NCI-H82 treated with DMSO at 0.1 percent for 48 hours (cell line): Measurements from ENCODE around the gene PFDN1.

ENCODE experiments used
- DNase-seq: peaks from one replicate; lab custom pipeline; 2025; ENCODE audit not compliant: unreplicated experiment; lab: John Stamatoyannopoulos, UW

The PFDN1 gene

DNA sequence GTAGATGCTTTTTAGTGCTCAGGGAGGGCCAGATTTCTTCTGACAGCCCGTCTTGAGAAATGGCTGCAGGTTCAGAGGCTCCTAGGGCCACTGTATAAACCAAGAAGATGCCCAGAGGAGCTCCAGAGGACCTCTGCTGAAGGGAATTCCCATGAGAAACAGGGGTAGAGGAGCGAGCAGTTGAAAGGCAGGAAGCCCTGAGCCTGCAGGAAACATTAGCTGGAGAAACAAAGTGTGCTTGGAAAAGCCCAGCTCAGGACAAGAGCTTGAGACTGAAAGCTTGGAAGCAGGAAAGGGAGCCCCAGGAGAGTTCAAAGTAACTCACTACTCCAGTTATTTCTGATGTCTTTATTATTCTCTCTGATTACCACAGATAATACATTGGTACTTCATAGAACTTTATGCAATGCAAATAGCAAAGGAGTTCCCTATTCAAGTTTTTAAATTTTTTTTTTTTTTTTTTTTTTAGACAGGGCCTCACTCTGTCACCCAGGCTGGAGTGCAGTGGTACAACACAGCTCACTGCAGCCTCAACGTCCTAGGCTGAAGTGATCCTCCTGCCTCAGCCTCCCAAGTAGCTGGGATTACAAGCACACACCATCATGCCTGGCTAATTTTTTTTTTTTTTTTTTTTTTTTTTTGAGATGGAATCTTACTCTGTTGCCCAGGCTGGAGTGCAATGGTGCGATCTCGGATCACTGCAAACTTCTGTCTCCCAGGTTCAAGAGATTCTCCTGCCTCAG is 27.0 kb upstream of the PFDN1 start:
- no peak for DNase-seq

DNA sequence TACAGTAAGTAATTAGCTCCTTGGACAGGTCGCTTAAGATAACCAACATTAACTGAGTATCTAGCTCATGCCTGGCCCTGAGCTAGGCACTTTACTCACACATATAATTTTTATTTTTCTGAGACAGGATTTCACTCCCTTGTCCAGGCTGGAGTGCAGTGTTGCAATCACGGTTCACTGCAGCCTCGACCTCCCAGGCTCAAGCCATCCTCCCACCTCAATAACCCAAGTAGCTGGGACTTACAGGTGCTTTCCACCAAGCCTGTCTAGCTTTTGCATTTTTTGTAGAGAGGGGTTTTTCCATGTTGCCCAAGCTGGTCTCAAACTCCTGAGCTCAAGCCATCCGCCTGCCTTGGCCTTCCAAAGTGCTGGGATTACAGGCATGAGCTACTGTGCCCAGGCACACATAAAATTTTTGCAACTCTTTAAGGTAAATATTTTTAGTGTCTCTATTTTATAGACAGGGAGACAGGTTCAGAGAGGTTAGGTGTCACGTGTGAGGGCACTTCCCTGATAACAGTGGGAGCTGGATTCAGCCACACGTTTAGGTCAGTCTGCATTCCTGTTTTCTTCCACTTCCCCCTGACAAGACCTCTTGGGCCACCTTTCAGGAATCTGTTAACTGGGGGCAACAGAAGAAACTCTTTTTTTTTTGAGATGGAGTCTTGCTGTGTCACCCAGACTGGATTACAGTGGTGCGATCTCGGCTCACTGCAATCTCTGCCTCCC is 25.3 kb upstream of the PFDN1 start:
- DNase-seq: no peak

DNA sequence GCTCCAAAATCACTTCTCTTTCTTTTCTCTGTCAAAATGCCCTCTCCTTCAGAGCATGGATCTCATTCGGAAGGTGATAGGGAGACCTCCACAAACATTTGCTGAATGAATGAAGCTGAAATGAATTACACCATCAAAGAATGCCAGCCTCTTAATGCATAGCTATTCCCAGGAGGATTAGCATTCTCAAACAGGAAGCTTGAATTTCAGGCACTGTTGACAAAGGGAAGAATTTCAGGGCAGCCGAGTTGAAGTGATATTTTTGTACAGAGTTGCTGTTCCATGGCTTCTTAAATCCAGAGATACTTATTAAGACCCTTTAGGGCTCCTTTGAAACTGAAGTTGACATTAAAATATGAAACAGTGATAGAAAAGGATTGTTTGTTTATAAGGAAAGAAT is 24.7 kb upstream of the PFDN1 start:
- no peak for DNase-seq

DNA sequence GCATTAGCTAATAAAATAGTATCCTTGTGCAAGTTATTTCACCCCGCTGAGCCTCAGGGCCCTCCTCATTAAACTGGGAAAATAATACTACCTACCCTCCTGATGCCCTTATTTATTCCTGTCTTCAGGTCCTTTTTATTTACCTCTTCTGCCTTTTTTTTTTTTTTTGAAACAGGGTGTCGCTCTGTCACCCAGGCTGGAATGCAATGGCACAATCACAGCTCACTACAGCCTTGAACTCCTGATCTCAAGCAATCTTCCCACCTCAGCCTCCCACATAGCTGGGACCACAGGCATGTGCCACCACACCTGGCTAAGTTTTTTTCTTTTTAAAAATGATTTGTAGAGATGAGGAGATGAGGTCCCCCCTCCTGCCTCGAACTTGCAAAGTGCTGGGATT is 22.6 kb upstream of the PFDN1 start:
- no peak for DNase-seq

DNA sequence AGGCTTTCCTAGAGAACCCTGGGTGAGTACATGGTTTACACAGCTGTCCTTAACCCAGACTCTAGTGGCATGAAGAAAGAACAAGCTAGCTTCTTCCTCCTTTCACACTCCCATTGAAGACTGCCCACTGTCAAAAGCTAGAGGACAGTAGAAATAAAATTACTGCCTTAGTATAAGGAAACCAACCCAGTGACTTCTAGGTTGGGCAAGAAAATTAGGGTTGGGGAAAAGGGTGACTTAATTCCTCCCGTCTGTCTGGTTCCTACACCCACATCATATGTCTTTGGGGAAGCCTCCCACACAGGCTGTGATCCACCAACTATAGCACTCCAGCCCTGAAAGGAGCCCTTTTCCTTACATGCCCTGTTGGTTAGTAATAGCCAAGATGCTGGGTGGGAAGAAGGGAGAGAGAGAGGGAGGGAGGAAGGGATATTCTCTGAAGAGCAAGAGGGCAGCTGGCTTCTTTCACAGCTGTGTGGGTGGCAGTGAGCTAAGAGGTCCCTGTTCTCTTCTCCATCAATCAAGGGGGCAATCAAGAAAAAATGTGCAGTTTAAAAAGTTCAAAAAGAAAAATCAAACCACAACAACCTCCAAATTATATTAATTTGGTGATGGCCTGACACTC is 21.8 kb upstream of the PFDN1 start:
- no peak for DNase-seq

DNA sequence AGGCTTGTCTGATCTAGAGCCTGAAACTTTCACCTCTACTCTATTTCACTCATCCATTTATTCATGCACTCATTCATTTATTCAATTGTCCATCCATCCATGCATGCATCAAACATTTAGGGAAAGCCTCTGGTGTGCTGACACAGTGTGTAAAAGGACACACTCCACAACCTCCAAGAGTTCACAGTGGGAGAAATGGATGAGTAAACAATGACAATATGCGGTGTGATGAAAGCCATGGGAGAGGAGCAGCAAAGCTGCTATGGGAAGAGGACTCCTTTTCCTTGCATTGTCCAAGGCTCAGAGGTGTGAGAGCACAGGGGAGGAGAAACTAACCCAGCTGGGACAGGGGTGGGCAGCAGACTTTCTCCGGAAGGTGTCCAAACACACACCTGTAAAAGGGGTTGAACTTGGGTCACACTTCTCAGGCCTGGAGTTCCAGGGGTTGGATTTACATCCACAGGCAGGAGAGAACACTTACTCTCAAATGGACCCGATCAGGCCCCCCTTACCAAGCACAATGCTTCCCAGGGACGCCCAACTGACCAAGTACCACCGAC is 21.2 kb upstream of the PFDN1 start:
- DNase-seq: no peak

DNA sequence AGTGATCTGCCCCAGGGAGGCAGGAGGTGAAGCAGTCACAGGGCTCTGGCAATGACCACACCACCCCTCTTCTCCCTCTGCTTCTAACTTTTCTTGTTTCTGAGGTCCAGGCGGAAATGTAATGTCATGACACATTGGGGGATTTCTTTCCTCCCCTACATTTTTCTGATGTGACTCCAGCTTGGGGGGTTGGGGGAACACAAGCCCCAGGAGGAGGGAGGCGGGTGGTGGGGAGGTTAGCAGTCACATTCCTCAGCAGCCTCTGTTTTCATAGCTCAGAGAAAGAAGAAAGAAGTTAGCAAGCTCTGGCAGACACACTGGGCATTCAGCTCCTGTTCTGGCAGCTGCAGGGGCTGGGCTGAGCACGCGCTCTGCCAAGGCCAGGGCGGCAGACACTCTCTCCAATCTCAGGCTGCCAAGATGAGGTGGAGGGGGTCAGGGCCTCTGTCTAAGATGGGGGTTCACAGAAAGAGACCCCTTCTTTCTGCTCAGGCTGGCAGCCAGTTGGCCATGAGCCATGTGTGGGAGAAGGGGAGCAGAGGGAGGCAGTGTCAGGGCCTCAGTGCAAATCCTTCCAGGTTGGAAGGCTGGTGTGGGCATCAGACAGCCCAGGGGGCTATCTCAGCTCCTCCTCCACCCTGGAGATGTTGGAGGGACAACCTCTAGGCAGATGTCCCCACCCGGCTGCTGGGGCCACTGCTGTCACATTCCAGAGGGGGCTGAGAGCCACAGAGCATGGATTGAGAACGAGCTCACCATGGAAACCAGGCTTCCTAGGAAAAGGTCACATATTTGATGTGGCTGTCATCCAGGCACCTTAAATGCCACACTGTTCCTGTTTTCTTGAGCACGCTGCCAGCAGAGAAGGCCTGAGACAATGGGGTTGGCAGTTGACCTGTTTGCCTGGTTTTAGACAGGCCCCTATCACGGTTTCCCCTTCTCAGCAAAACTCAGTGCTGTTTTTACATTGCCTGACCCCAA is 20.1 kb upstream of the PFDN1 start:
- DNase-seq: no peak

DNA sequence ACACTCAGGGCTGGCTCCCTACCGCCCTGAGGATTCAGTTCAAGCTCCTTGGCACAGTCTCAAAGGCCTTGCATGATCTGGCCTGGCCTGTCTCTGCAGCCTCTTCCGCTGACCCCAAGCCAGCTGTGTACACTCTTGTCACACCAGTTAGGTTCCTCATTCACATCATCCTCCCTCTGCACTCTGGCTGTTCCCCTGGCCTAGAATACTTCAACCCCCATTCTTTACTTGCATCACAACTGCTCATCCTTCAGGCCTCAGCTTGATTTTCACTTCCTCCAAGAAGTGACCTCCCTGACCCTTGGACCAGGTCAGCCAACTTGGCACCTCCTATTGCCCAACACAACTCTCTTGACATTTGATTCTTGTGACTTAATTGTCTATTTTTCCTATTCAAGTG is 18.9 kb upstream of the PFDN1 start:
- no peak for DNase-seq

DNA sequence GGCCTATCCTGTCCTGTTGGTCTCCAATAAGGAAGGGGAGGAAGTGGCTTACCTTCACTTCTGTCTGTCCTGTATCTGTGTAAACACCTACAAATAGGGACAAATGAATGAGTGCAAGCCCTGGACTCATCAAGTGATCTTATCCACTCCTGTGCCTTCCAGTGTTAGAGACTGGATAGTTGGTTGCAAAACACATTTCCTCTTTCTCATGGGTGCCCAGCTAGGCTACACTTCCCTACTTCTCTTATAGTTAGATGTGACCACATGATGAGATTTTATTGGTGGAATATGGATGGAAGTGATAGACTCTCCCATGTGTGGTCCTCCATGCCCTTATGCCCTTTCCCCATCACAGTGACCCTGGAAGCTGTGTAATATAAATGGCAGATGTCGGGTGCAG is 16.9 kb upstream of the PFDN1 start:
- no peak for DNase-seq

DNA sequence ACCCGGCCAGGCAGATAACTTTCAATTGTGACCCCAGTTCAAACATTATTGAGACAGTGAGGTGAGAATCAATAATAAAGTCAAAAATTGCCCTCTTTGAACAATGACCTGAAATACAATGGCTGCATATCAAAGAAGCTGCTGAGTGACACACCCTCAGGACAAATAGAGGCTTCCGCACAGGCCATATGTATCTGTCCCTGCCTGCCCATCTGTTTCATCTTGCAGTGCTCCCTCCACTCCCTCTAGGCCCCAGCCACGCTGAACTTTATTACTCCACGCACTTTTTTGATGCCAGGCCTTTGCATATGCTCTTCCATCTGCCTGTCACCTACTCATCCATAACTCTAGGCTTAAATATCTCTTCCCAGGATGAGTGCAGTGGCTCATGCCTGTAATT is 15.9 kb upstream of the PFDN1 start:
- DNase-seq: no peak

DNA sequence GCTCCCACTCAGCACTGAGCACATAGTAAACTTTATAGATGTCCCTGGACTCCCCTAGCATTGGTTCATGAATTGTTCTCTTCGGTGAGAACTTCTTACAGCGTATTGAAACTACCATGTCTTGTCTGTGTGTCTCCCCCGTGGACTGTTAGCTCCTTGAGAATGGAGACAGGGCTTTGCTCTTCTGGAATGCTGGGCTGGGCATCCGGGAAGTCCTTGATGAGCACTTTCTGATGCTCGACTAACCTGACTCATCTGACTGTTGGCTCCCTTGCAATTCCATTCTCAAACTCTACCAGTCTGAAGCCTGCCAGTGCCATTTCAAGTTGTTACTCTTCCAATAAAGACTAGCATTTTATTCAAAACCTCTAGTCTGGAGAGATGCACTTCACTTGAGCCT is 15.0 kb upstream of the PFDN1 start:
- DNase-seq: no peak

DNA sequence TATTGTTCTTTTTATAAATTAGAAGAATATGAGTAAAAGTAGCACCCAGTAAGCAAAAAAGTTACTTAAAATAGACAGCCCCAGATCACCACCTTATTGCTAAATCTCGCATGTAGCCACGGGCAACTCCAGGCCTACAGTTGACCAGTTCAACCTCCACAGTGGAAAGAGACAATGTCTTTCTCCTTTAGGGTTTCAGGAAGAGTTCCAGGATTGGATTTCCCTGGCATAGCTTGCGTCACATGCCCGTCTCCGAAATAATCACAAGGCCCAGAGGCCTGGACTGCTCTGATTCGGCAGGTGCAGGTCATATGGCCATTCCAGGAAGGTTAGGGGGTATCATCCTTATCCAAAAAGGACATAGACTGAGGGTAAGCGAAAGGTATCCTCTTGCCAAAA is 9.9 kb upstream of the PFDN1 start:
- DNase-seq: no peak

DNA sequence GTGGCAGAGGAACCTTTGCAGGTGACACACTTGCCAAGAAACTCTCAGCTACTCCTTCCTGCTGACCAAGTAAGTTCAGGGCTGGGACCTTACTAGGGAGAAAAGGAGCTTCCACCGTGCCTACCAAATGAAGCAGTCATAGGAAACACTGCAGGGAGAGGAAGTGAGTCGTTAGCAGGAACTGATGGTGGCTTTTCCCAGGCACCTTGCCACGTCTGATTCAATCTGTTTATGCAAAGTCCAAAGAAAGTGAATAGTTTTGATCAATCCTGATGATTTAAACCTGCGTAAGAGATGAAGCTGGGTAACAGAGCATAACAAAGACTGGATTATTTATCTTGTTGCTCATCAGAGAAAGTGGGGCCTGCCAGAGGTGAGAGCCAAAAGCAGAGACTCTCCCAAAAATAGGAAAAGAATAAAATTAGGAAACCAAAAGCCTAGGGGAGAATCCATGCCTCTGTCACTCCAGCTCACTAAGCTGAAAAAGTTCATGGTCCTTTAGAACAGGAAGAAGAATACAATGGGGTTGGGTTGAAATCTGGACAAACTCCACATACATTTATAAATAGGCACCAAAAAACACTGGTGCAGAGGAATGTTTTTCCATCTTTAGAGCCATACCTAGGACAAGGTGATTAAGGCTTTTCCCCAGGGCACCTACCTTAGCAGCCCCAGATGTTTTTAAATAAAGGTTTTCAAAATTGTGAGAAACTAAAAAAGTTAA is 9.3 kb upstream of the PFDN1 start:
- DNase-seq: no peak

DNA sequence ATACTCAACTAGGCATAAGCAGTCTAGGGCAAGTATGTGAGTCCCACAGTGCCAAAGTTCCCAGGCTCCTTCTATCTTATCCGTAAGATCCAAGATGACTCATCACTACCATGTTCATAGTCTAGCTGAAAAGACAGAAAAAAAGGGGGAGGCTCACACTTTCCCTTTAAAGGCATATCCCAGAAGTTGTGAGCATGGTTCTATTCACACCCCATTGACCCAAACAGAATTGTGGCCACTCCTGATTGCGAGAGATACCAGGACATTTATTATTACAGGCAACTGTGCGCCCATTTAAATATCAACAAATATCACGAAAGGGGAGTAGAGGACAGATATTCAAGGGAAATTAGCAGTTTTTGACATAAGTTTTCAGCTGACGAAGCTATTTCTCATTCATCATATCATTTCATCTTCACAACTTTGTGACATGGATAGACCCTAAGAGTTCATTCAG is 8.1 kb upstream of the PFDN1 start:
- no peak for DNase-seq

DNA sequence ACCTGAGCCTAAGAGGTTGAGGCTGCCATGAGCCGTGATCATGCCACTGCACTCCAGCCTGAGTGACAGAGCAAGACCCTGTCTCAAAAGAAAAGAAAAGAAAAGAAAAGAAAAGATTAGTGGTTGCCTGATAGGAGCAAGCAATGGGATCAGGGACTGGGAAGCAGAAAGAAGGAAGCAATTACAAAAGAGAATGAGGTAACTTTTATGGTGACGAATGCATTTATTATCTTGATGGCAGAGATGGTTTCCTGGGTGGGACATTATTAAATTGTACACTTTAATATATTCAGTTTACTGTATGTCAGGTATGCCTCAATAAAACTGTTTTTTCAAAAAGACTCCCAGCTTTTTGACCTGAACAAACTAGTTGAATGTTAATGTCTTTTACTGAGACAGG is 7.5 kb upstream of the PFDN1 start:
- DNase-seq: no peak

DNA sequence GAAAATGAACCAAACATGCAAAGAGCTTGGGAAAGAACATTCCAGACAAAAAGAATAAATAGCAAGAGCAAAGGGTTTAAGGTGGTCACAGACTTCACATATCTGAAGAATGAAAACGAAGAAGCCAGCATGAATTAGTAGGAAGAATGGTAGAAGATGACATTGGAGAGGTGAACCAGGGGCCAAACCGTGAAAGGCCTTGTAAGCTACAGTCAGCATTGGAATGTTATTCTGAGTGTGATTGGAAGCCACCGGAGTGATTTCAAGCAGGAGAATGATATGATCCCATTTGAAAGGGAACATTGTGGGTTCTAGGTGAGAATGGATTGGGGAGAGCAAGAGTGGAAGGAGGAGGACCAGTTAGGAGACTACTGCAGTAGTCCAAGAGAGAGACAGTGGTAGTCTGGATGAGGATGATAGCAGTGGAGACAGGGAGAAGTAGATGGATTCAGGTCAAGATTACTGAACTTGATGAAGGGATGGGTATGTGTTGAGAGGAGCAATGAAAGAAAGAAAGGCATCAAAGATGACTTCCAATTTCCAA is 6.9 kb upstream of the PFDN1 start:
- DNase-seq: no peak

DNA sequence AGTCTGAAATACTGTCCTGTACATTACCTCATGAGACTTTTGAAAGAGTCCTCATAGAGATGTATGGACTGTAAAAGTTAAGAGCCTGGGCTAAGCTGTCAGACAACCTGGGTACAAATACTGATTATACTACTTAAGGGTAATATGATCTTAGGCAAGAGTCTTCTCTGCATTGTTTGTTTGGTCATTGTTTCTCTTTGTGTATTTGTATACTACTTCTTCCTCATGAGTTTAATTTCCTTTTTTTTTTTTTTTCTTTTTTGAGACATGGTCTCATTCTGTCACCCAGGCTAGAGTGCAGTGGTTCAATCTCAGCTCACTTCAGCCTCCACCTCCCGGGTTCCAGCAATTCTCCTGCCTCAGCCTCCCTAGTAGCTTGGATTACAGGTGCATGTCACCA is 2.6 kb upstream of the PFDN1 start:
- DNase-seq: no peak

DNA sequence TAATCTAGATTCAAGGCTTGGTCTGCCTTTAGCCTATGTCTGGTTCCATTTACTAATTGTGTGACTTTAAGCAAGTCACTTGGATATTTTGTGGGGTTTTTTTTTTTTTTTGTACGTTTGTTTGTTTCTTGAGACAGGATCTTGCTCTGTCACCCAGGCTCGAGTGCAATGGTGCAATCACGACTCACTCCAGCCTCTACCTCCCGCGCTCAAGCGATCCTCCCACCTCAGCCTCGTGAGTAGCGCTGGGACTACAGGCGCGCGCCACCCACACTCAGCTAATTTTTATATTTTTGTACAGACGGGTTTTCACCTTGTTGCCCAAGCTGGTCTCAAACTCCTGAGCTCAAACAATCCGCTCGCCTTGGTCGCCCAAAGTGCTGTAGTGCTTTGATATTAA is 1.1 kb upstream of the PFDN1 start:
- DNase-seq: no peak

DNA sequence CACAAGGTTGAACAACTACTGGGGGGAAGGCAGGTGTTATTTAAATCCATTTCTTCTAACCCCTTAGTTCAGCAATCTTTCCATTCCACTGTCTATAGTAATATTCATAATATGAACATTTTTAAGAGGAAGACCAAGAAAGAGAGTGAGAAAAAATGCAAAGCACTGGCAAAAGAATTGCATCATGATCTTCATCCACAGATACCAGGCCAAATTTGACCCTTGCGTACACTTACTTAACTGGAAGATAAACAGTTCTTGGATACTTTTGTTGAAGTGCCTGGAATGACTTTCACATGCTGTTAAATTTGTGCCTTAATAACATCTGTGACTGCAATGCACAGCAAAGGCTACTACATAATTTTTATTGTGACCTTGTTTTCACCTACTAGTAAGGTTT is 1.8 kb downstream of the PFDN1 start:
- DNase-seq: no peak

DNA sequence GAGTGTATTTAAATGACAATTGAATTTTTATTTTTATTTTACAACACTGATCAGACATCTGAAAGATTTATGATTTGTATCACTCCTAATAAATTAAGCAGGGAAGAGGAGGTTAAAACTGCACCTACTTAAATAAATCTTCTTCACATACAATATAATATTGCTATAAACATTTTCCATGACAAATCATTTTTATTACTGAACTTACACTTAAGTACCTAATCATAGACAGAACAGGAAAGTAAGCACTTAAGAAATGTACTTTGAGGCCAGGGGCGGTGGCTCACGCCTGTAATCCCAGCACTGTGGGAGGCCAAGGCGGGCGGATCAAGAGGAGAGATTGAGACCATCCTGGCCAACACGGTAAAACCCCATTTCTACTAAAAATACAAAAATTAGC is 3.8 kb downstream of the PFDN1 start:
- no peak for DNase-seq
